ENCODE data around the gene OR52D1.

The OR52D1 gene

DNA sequence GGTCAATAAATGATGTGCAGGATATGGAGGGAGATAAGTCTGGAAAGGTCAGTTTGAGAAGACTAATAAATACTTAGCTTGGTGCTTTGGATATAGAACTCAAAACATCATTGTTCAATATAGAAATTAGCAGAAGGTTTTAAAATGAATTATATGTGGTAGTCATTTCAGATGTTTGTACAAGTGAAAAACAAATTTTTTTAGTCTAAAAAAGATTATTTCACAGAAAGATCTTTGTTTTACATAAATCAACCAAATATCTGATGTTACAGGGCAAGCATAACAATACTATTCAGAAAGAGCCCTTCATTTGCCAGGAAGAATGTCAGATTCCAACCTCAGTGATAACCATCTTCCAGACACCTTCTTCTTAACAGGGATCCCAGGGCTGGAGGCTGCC lies at the start of gene OR52D1:
OR52D1 (plus strand) TSS at position 301 of the 400 bp plus-strand sequence; CDS start at position 323, 22 bp downstream.
- TF ChIP-seq, protein P1, sequence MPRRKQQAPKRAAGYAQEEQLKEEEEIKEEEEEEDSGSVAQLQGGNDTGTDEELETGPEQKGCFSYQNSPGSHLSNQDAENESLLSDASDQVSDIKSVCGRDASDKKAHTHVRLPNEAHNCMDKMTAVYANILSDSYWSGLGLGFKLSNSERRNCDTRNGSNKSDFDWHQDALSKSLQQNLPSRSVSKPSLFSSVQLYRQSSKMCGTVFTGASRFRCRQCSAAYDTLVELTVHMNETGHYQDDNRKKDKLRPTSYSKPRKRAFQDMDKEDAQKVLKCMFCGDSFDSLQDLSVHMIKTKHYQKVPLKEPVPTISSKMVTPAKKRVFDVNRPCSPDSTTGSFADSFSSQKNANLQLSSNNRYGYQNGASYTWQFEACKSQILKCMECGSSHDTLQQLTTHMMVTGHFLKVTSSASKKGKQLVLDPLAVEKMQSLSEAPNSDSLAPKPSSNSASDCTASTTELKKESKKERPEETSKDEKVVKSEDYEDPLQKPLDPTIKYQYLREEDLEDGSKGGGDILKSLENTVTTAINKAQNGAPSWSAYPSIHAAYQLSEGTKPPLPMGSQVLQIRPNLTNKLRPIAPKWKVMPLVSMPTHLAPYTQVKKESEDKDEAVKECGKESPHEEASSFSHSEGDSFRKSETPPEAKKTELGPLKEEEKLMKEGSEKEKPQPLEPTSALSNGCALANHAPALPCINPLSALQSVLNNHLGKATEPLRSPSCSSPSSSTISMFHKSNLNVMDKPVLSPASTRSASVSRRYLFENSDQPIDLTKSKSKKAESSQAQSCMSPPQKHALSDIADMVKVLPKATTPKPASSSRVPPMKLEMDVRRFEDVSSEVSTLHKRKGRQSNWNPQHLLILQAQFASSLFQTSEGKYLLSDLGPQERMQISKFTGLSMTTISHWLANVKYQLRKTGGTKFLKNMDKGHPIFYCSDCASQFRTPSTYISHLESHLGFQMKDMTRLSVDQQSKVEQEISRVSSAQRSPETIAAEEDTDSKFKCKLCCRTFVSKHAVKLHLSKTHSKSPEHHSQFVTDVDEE (CRISPR knock-in tag; IDR thresholded peaks at IDR 0.05): no peak
- TF ChIP-seq RARB (CRISPR knock-in tag; IDR thresholded peaks at IDR 0.05) (no peak), TOX (CRISPR knock-in tag; IDR thresholded peaks at IDR 0.05; ENCODE audit: borderline replicate concordance) (no peak), ZNF8 (CRISPR knock-in tag; IDR thresholded peaks at IDR 0.05) (no peak), TCF4 (CRISPR knock-in tag; IDR thresholded peaks at IDR 0.05; ENCODE audit: borderline replicate concordance) (no peak), ZNF70 (CRISPR knock-in tag; IDR thresholded peaks at IDR 0.05) (no peak), CSDC2 (CRISPR knock-in tag; IDR thresholded peaks at IDR 0.05) (no peak), ZNF565 (CRISPR knock-in tag; conservative IDR thresholded peaks at IDR 0.05; ENCODE audit: low read depth) (no peak), SNAI2 (CRISPR knock-in tag; IDR thresholded peaks at IDR 0.05) (no peak), ZFP30 (CRISPR knock-in tag; IDR thresholded peaks at IDR 0.05) (no peak), ISL1 (CRISPR knock-in tag; IDR thresholded peaks at IDR 0.05) (no peak), ZFP3 (CRISPR knock-in tag; IDR thresholded peaks at IDR 0.05) (no peak), BACH2 (CRISPR knock-in tag; IDR thresholded peaks at IDR 0.05; ENCODE audit: borderline replicate concordance) (no peak), ZC3H10 (CRISPR knock-in tag; IDR thresholded peaks at IDR 0.05) (no peak), GLIS3 (CRISPR knock-in tag; IDR thresholded peaks at IDR 0.05) (no peak), PPARA (CRISPR knock-in tag; IDR thresholded peaks at IDR 0.05; ENCODE audit: borderline replicate concordance) (no peak)
- TF ChIP-seq, protein P2, sequence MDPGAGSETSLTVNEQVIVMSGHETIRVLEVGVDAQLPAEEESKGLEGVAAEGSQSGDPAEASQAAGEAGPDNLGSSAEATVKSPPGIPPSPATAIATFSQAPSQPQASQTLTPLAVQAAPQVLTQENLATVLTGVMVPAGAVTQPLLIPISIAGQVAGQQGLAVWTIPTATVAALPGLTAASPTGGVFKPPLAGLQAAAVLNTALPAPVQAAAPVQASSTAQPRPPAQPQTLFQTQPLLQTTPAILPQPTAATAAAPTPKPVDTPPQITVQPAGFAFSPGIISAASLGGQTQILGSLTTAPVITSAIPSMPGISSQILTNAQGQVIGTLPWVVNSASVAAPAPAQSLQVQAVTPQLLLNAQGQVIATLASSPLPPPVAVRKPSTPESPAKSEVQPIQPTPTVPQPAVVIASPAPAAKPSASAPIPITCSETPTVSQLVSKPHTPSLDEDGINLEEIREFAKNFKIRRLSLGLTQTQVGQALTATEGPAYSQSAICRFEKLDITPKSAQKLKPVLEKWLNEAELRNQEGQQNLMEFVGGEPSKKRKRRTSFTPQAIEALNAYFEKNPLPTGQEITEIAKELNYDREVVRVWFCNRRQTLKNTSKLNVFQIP (CRISPR knock-in tag; IDR thresholded peaks at IDR 0.05; ENCODE audit: borderline replicate concordance, low read depth): no peak
- TF ChIP-seq, protein P3, sequence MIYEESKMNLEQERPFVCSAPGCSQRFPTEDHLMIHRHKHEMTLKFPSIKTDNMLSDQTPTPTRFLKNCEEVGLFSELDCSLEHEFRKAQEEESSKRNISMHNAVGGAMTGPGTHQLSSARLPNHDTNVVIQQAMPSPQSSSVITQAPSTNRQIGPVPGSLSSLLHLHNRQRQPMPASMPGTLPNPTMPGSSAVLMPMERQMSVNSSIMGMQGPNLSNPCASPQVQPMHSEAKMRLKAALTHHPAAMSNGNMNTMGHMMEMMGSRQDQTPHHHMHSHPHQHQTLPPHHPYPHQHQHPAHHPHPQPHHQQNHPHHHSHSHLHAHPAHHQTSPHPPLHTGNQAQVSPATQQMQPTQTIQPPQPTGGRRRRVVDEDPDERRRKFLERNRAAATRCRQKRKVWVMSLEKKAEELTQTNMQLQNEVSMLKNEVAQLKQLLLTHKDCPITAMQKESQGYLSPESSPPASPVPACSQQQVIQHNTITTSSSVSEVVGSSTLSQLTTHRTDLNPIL (CRISPR knock-in tag; IDR thresholded peaks at IDR 0.05; ENCODE audit: low read depth): no peak
- TF ChIP-seq, protein P4, sequence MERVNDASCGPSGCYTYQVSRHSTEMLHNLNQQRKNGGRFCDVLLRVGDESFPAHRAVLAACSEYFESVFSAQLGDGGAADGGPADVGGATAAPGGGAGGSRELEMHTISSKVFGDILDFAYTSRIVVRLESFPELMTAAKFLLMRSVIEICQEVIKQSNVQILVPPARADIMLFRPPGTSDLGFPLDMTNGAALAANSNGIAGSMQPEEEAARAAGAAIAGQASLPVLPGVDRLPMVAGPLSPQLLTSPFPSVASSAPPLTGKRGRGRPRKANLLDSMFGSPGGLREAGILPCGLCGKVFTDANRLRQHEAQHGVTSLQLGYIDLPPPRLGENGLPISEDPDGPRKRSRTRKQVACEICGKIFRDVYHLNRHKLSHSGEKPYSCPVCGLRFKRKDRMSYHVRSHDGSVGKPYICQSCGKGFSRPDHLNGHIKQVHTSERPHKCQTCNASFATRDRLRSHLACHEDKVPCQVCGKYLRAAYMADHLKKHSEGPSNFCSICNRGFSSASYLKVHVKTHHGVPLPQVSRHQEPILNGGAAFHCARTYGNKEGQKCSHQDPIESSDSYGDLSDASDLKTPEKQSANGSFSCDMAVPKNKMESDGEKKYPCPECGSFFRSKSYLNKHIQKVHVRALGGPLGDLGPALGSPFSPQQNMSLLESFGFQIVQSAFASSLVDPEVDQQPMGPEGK (CRISPR knock-in tag; IDR thresholded peaks at IDR 0.05; ENCODE audit: borderline replicate concordance): no peak
- ATAC-seq: no peak

DNA sequence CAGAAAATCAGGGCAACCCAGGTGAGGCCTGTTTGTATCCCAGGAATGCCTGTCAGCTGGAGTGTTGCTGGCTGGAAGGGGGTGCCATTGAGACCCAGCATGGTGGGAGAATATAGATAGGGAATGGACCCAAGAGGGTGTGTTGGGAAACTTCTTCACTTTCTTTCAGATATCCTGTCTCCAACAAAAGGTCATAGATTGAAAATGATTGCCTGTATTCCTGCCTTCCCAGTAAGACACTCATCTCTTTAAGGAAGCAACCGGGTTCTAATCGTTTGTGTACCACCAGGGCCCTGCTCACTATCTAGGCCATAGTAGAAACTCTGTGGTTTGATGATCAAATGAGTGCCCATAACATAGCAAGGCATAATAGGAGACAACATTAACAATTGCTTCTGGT lies 47.1 kb upstream of the OR52D1 start, which contains the start of gene OR51I1:
OR51I1 (minus strand) TSS at position 101 of the 400 bp plus-strand sequence; CDS start at position 101, 0 bp downstream.
- TF ChIP-seq OSR1 (CRISPR knock-in tag; IDR thresholded peaks at IDR 0.05) (no peak), RARB (CRISPR knock-in tag; IDR thresholded peaks at IDR 0.05) (no peak), ZC3H10 (CRISPR knock-in tag; IDR thresholded peaks at IDR 0.05) (no peak), GLIS3 (CRISPR knock-in tag; IDR thresholded peaks at IDR 0.05) (no peak), ZFP30 (CRISPR knock-in tag; IDR thresholded peaks at IDR 0.05) (no peak), TCF4 (CRISPR knock-in tag; IDR thresholded peaks at IDR 0.05; ENCODE audit: borderline replicate concordance) (no peak), ZFP3 (CRISPR knock-in tag; IDR thresholded peaks at IDR 0.05) (no peak), PPARA (CRISPR knock-in tag; IDR thresholded peaks at IDR 0.05; ENCODE audit: borderline replicate concordance) (no peak), ARNTL (CRISPR knock-in tag; IDR thresholded peaks at IDR 0.05; ENCODE audit: borderline replicate concordance, low read depth) (no peak)
- no peak for ATAC-seq

DNA sequence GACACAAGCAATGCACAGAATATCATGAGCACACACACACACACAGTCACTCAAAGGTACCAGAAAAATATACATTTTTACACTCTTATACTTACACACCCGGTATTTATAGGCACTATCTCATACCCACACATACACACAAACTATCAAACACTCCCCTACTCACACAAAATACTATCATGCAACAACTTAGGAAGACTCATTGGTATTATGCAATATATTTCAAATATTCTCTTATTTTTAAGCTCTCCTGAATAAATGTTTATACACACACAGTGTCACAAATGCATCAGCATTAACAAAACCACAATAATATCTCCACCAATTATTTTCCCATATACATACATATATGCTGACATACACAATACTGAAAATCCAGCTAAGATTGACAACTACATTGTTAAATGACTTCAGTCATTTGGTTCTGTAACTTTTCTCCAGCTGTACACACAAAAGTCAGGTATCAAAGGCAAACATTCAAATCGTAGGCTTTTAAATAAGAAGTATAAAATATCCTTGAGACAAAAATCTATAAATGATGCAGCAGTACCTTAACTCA lies 44.6 kb upstream of the OR52D1 start:
- ATAC-seq: no peak
- TF ChIP-seq, protein P2 (CRISPR knock-in tag; IDR thresholded peaks at IDR 0.05; ENCODE audit: borderline replicate concordance, low read depth): no peak
- TF ChIP-seq CSDC2 (CRISPR knock-in tag; IDR thresholded peaks at IDR 0.05): no peak
- TF ChIP-seq ZNF565 (CRISPR knock-in tag; conservative IDR thresholded peaks at IDR 0.05; ENCODE audit: low read depth): no peak
- TF ChIP-seq PPARA (CRISPR knock-in tag; IDR thresholded peaks at IDR 0.05; ENCODE audit: borderline replicate concordance): no peak
- TF ChIP-seq ZNF8 (CRISPR knock-in tag; IDR thresholded peaks at IDR 0.05): no peak
- TF ChIP-seq, protein P1 (CRISPR knock-in tag; IDR thresholded peaks at IDR 0.05): no peak
- TF ChIP-seq BACH2 (CRISPR knock-in tag; IDR thresholded peaks at IDR 0.05; ENCODE audit: borderline replicate concordance): no peak
- TF ChIP-seq GLIS3 (CRISPR knock-in tag; IDR thresholded peaks at IDR 0.05): no peak
- TF ChIP-seq ZFP3 (CRISPR knock-in tag; IDR thresholded peaks at IDR 0.05): no peak
- TF ChIP-seq OSR1 (CRISPR knock-in tag; IDR thresholded peaks at IDR 0.05): no peak
- no peak for TF ChIP-seq ZFP30 (CRISPR knock-in tag; IDR thresholded peaks at IDR 0.05)
- TF ChIP-seq ISL1 (CRISPR knock-in tag; IDR thresholded peaks at IDR 0.05): no peak
- no peak for TF ChIP-seq TOX (CRISPR knock-in tag; IDR thresholded peaks at IDR 0.05; ENCODE audit: borderline replicate concordance)
- TF ChIP-seq TCF4 (CRISPR knock-in tag; IDR thresholded peaks at IDR 0.05; ENCODE audit: borderline replicate concordance): no peak
- TF ChIP-seq RARB (CRISPR knock-in tag; IDR thresholded peaks at IDR 0.05): no peak
